ENCODE data around the gene C16orf92.
A peak's percentile ranks its signal among the peaks of the same experiment; 100 is the strongest.

C16orf92 gene

GRCh38 chr16:30022887-30023286 lies at the start of gene C16orf92:
Gene C16orf92 (plus strand): TSS chr16:30023198. CDS start chr16:30023341, 143 bp downstream.
- DNase-seq (ENCODE audit: extremely low read depth in 1 of 2, low read depth in 1 of 2), result no peak

GRCh38 chr16:29973384-29974246 lies 49.4 kb upstream of the C16orf92 start, which contains the start of gene TAOK2:
Gene TAOK2 (plus strand): TSS chr16:29973868. CDS start chr16:29977773, 3,905 bp downstream.
- peak; percentile 98 to 99 for DNase-seq (ENCODE audit: extremely low read depth in 1 of 2, low read depth in 1 of 2)

- DNase-seq (ENCODE audit: extremely low read depth in 1 of 2, low read depth in 1 of 2), result no peak
Observed at GRCh38 chr16:29974291-29975133, 48.5 kb upstream of the C16orf92 start.

- no peak for DNase-seq (ENCODE audit: extremely low read depth in 1 of 2, low read depth in 1 of 2)
Observed at GRCh38 chr16:29975134-29975538, 47.9 kb upstream of the C16orf92 start.

- DNase-seq (ENCODE audit: extremely low read depth in 1 of 2, low read depth in 1 of 2), result no peak
Observed at GRCh38 chr16:29975811-29976511, 47.0 kb upstream of the C16orf92 start.

- no peak for DNase-seq (ENCODE audit: extremely low read depth in 1 of 2, low read depth in 1 of 2)
Observed at GRCh38 chr16:29977063-29977825, 45.8 kb upstream of the C16orf92 start.

GRCh38 chr16:29978081-29978480 lies 44.9 kb upstream of the C16orf92 start:
- no peak for DNase-seq (ENCODE audit: extremely low read depth in 1 of 2, low read depth in 1 of 2)

GRCh38 chr16:29978564-29979270 lies 44.3 kb upstream of the C16orf92 start:
- DNase-seq (ENCODE audit: extremely low read depth in 1 of 2, low read depth in 1 of 2), result no peak

- no peak for DNase-seq (ENCODE audit: extremely low read depth in 1 of 2, low read depth in 1 of 2)
Observed at GRCh38 chr16:29982560-29983419, 40.2 kb upstream of the C16orf92 start.

- no peak for DNase-seq (ENCODE audit: extremely low read depth in 1 of 2, low read depth in 1 of 2)
Observed at GRCh38 chr16:29983420-29984136, 39.4 kb upstream of the C16orf92 start.

- DNase-seq (ENCODE audit: extremely low read depth in 1 of 2, low read depth in 1 of 2), result no peak
Observed at GRCh38 chr16:29984137-29984763, 38.7 kb upstream of the C16orf92 start.

- DNase-seq (ENCODE audit: extremely low read depth in 1 of 2, low read depth in 1 of 2), result no peak
Observed at GRCh38 chr16:29984764-29985147, 38.2 kb upstream of the C16orf92 start.

GRCh38 chr16:29985271-29985811 lies 37.7 kb upstream of the C16orf92 start:
- DNase-seq (ENCODE audit: extremely low read depth in 1 of 2, low read depth in 1 of 2), result no peak

GRCh38 chr16:29986231-29986630 lies 36.8 kb upstream of the C16orf92 start:
- DNase-seq (ENCODE audit: extremely low read depth in 1 of 2, low read depth in 1 of 2), result no peak

GRCh38 chr16:29986931-29987330 lies 36.1 kb upstream of the C16orf92 start:
- no peak for DNase-seq (ENCODE audit: extremely low read depth in 1 of 2, low read depth in 1 of 2)

GRCh38 chr16:29987371-29988085 lies 35.5 kb upstream of the C16orf92 start:
- no peak for DNase-seq (ENCODE audit: extremely low read depth in 1 of 2, low read depth in 1 of 2)

Data from stimulated activated CD8-positive, alpha-beta memory T cell treated with anti-CD3 and anti-CD28 coated beads, Interleukin-7, amount 100 ng/mL, for 48 hours (primary cell).